Kidney (tissue), 14 donors: ENCODE measurements around the gene NEUROD2. TPM values are rescaled to one million over a fixed set of nuclear protein-coding genes. Genes with fewer than 3 reads are reported as not detected.

Experiments
- DNase-seq, 5 donors: peaks; one replicate each; pipeline ENCODE4 v3.0.0-alpha.2; 2013 to 2020
- FAIRE-seq: peaks from 2 replicates; lab custom pipeline; 2012; peaks lifted over from hg19 to GRCh38; lab: Jason Lieb, UNC
- H3K27ac ChIP-seq, 2 donors: one replicate each; pipeline ENCODE4 v1.7.0; 2013; ENCODE audit warnings: low read depth in 2 of 2, low read length in 2 of 2, inconsistent platforms in 1 of 2
- H3K27me3 ChIP-seq: one replicate; pipeline ENCODE4 v1.7.1; 2013; ENCODE audit warnings: low read length, inconsistent platforms; ENCODE audit not compliant: control insufficient read depth, insufficient read depth
- H3K36me3 ChIP-seq, 3 donors: one replicate each; pipeline versions ENCODE4 v1.7.0 to v1.7.1; 2013; ENCODE audit warnings: low read length in 3 of 3, control low read depth in 1 of 3, inconsistent platforms in 1 of 3; ENCODE audit not compliant: insufficient read depth in 3 of 3, control insufficient read depth in 2 of 3
- H3K4me1 ChIP-seq, 3 donors: one replicate each; pipeline versions ENCODE4 v1.7.0 to v1.7.1; 2013; ENCODE audit warnings: low read length in 3 of 3, inconsistent platforms in 1 of 3, low read depth in 1 of 3; ENCODE audit not compliant: control insufficient read depth in 2 of 3, insufficient read depth in 2 of 3
- H3K4me3 ChIP-seq, 3 donors: one replicate each; pipeline versions ENCODE4 v1.7.0 to v1.8.1; 2013; ENCODE audit warnings: low read length in 3 of 3, control low read depth in 1 of 3, inconsistent platforms in 1 of 3
- H3K9ac ChIP-seq, 3 donors: one replicate each; pipeline versions ENCODE4 v1.7.0 to v1.7.1; 2013; ENCODE audit warnings: low read length in 3 of 3, control low read depth in 1 of 3, inconsistent platforms in 1 of 3
- H3K9me3 ChIP-seq, 3 donors: one replicate each; pipeline versions ENCODE4 v1.7.0 to v1.7.1; 2013; ENCODE audit warnings: low read length in 3 of 3, control low read depth in 1 of 3, inconsistent platforms in 1 of 3; ENCODE audit not compliant: control insufficient read depth in 2 of 3, insufficient read depth in 1 of 3
- CTCF ChIP-seq: IDR thresholded peaks from 3 replicates; pipeline ENCODE4 v1.5.1; 2012; ENCODE audit warnings: mild to moderate bottlenecking, moderate library complexity, borderline replicate concordance; ENCODE audit not compliant: insufficient read depth; ENCODE audit errors: extremely low read depth
- intact Hi-C: fragments of 100-400 bp; cut with DNase I; formaldehyde crosslinking; loops from one replicate; pipeline ENCODE4 v1.11.1; 2022
- polyA plus RNA-seq: library from polyadenylated mRNA; stranded (reverse); fragments of 350-450 nt; fragmentation: Illumina TruSeq; extraction: RNeasy Lipid Tissue Mini Kit (QIAGEN cat#74804); gene quantifications from one replicate; pipeline ENCODE4 v1.2.3, GENCODE V29; 2014; ENCODE audit warnings: low read depth, low replicate concordance; ENCODE audit not compliant: insufficient read depth
- total RNA-seq: library from RNA; stranded (reverse); fragmentation: NEBNext Ultra II Directional; extraction: Animal tissue kit (Norgen Biotek cat#: 25700); gene quantifications from one replicate; pipeline ENCODE4 v1.2.1, GENCODE V29; 2021
- donor health status: control.
- donor health status: control.
- donor health status: control.
- donor health status: control.
- donor health status: control.
- donor health status: DM: yes; HTN: yes; CAD: no.
- donor health status: Normal renal cell carcinoma (clear cell type).

NEUROD2 gene
- total and polyA plus RNA-seq, 2 donors from 2014 or later, result not detected

DNA sequence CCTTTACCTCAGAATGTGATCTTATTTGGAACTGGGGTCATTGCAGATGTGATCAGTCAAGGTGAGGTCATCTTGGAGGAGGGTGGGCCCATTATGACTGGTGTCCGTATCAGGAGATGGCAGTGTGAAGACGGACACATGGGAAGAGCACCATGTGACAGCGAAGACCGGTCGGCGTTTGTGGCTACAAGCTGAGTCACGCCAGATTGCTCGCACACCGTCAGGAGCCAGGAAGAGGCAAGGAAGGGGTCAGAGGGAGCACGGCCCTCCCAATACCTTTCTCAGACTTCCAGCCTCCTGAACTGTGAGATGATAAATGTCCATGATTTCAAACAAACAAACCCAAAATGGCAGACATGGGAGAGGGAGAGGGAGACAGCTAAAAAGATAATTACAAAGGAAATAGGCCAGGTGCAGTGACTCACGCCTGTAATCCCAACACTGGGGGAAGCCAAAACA is 42.4 kb upstream of the NEUROD2 start:
- H3K4me1 ChIP-seq, result peaks cover 0 to 5% (median 0%) of the 10 kb centered on the region in 3 donors
- H3K9ac ChIP-seq, result no peak overlapping the region
- no peak for TF ChIP-seq CTCF
- H3K27me3 ChIP-seq, result no peaks in the 10 kb centered on the region
- H3K4me3 ChIP-seq, result no peak overlapping the region
- FAIRE-seq (no peak), DNase-seq (no peak)
- no peak overlapping the region for H3K27ac ChIP-seq
- H3K9me3 ChIP-seq, result no peaks in the 10 kb centered on the region
- intact Hi-C loops, result no loop called here
- H3K36me3 ChIP-seq, result peaks cover 0 to 3% (median 2%) of the 10 kb centered on the region in 3 donors

- H3K4me3 ChIP-seq, result no peak overlapping the region
- no peak for TF ChIP-seq CTCF
- FAIRE-seq, result no peak
- H3K9ac ChIP-seq, result no peak overlapping the region
- H3K27me3 ChIP-seq, result no peaks in the 10 kb centered on the region
- no peak overlapping the region for H3K27ac ChIP-seq
- peaks cover 0 to 3% (median 2%) of the 10 kb centered on the region in 3 donors for H3K36me3 ChIP-seq
- no peaks in the 10 kb centered on the region for H3K9me3 ChIP-seq
- intact Hi-C loops, result no loop called here
- H3K4me1 ChIP-seq, result peaks cover 0 to 5% (median 0%) of the 10 kb centered on the region in 3 donors
- DNase-seq, result no peak
Observed at GRCh38 chr17:39648616-39649366, 41.1 kb upstream of the NEUROD2 start.

- H3K9me3 ChIP-seq, result no peaks in the 10 kb centered on the region
- TF ChIP-seq CTCF, result no peak
- no peaks in the 10 kb centered on the region for H3K27me3 ChIP-seq
- peaks cover 0 to 3% (median 2%) of the 10 kb centered on the region in 3 donors for H3K36me3 ChIP-seq
- H3K9ac ChIP-seq, result no peak overlapping the region
- intact Hi-C loops, result no loop called here
- DNase-seq (no peak), FAIRE-seq (no peak)
- peaks cover 0 to 5% (median 0%) of the 10 kb centered on the region in 3 donors for H3K4me1 ChIP-seq
- no peak overlapping the region for H3K4me3 ChIP-seq
- no peak overlapping the region for H3K27ac ChIP-seq
Observed at GRCh38 chr17:39647256-39647655, 39.5 kb upstream of the NEUROD2 start.
